HEK293 (cell line): Measurements from ENCODE around the gene TPRA1.

ENCODE experiments used
- CTCF ChIA-PET: fragments of 350-600 bp; formaldehyde crosslinking; extraction: SDS; loops from one replicate; lab custom pipeline; 2021; ENCODE audit warnings: antibody characterized with exemption; lab: Yijun Ruan, JAX
- POLR2A ChIA-PET: fragments of 300-600 bp; formaldehyde crosslinking; extraction: SDS; loops from one replicate; lab custom pipeline; 2020; ENCODE audit warnings: antibody characterized with exemption, inconsistent platforms; lab: Yijun Ruan, JAX
- H3K27ac ChIP-seq: fragments of 200-500 bp; sonication (Bioruptor generic); 2 replicates; pipeline ENCODE4 v1.5.1; 2014; ENCODE audit warnings: low read depth, low read length, control low read depth, inconsistent platforms; ENCODE audit errors: extremely low read depth
- H3K36me3 ChIP-seq, 2 experiments: fragments of 200-500 bp in 1 of 2; sonication (Bioruptor generic) in 1 of 2; 1 replicate in 1 of 2; 2 replicates in 1 of 2; pipeline ENCODE4 v1.5.1; 2014 to 2017; ENCODE audit warnings: inconsistent platforms in 2 of 2, low read length in 2 of 2; ENCODE audit not compliant: control insufficient read depth in 2 of 2, insufficient read depth in 1 of 2
- H3K4me1 ChIP-seq: fragments of 200-500 bp; sonication (Bioruptor generic); 2 replicates; pipeline ENCODE4 v1.5.1; 2014; ENCODE audit warnings: mild to moderate bottlenecking, low read length, inconsistent platforms; ENCODE audit not compliant: control insufficient read depth, insufficient read depth
- H3K4me3 ChIP-seq: 2 replicates; pipeline ENCODE4 v1.5.1; 2011; ENCODE audit warnings: low read depth, mild to moderate bottlenecking, control low read depth, low read length, moderate library complexity
- H3K9me3 ChIP-seq: fragments of 200-500 bp; sonication (Bioruptor generic); 2 replicates; pipeline ENCODE4 v1.5.1; 2014; ENCODE audit warnings: low read depth, low read length, inconsistent platforms; ENCODE audit not compliant: control insufficient read depth, insufficient read depth
- BCL6B ChIP-seq: fragments of 450-650 bp; formaldehyde crosslinking; IDR thresholded peaks from 2 replicates; pipeline ENCODE4 v1.5.1; 2017; ENCODE audit warnings: missing biosample characterization, missing genetic modification characterization
- CTCF ChIP-seq: fragments of 450-650 bp; formaldehyde crosslinking; IDR thresholded peaks from 2 replicates; pipeline ENCODE4 v1.5.1; 2016; ENCODE audit warnings: missing biosample characterization, missing genetic modification characterization
- GLI4 ChIP-seq: fragments of 450-650 bp; formaldehyde crosslinking; IDR thresholded peaks from 2 replicates; pipeline ENCODE4 v1.5.1; 2016; ENCODE audit warnings: missing biosample characterization, missing genetic modification characterization
- GLIS1 ChIP-seq: fragments of 450-650 bp; formaldehyde crosslinking; IDR thresholded peaks from 2 replicates; pipeline ENCODE4 v1.5.1; 2016; ENCODE audit warnings: missing biosample characterization, missing genetic modification characterization
- GLIS2 ChIP-seq: fragments of 450-650 bp; formaldehyde crosslinking; IDR thresholded peaks from 2 replicates; pipeline ENCODE4 v1.5.1; 2016; ENCODE audit warnings: missing biosample characterization, missing genetic modification characterization
- KLF8 ChIP-seq: fragments of 450-650 bp; formaldehyde crosslinking; IDR thresholded peaks from 2 replicates; pipeline ENCODE4 v1.5.1; 2016; ENCODE audit warnings: missing biosample characterization, missing genetic modification characterization
- PATZ1 ChIP-seq: fragments of 450-650 bp; formaldehyde crosslinking; IDR thresholded peaks from 2 replicates; pipeline ENCODE4 v1.5.1; 2016; ENCODE audit warnings: missing biosample characterization, missing genetic modification characterization
- PRDM6 ChIP-seq: fragments of 450-650 bp; formaldehyde crosslinking; IDR thresholded peaks from 2 replicates; pipeline ENCODE4 v1.5.1; 2017; ENCODE audit warnings: missing biosample characterization, missing genetic modification characterization
- RBAK ChIP-seq: fragments of 450-650 bp; formaldehyde crosslinking; IDR thresholded peaks from 2 replicates; pipeline ENCODE4 v1.5.1; 2016; ENCODE audit warnings: missing biosample characterization, missing genetic modification characterization
- SP2 ChIP-seq: fragments of 450-650 bp; formaldehyde crosslinking; IDR thresholded peaks from 2 replicates; pipeline ENCODE4 v1.5.1; 2016; ENCODE audit warnings: missing biosample characterization, missing genetic modification characterization
- SP3 ChIP-seq: fragments of 450-650 bp; formaldehyde crosslinking; IDR thresholded peaks from 2 replicates; pipeline ENCODE4 v1.5.1; 2016; ENCODE audit warnings: missing biosample characterization, missing genetic modification characterization
- YY2 ChIP-seq: fragments of 450-650 bp; formaldehyde crosslinking; IDR thresholded peaks from 2 replicates; pipeline ENCODE4 v1.5.1; 2016; ENCODE audit warnings: missing biosample characterization, missing genetic modification characterization
- ZBTB26 ChIP-seq: fragments of 450-650 bp; formaldehyde crosslinking; optimal IDR thresholded peaks from 2 replicates; pipeline ENCODE3; 2016; ENCODE audit warnings: missing biosample characterization, mild to moderate bottlenecking, missing genetic modification characterization
- ZNF155 ChIP-seq: fragments of 450-650 bp; formaldehyde crosslinking; IDR thresholded peaks from 2 replicates; pipeline ENCODE4 v1.5.1; 2016; ENCODE audit warnings: missing biosample characterization, missing genetic modification characterization
- ZNF16 ChIP-seq: fragments of 450-650 bp; formaldehyde crosslinking; IDR thresholded peaks from 2 replicates; pipeline ENCODE4 v1.5.1; 2016; ENCODE audit warnings: low read depth, missing biosample characterization, missing genetic modification characterization
- ZNF2 ChIP-seq: fragments of 450-650 bp; formaldehyde crosslinking; IDR thresholded peaks from 2 replicates; pipeline ENCODE4 v1.5.1; 2016; ENCODE audit warnings: missing biosample characterization, missing genetic modification characterization
- ZNF335 ChIP-seq: fragments of 450-650 bp; formaldehyde crosslinking; conservative IDR thresholded peaks from 2 replicates; pipeline ENCODE4 v1.5.1; 2016; ENCODE audit warnings: missing biosample characterization, missing genetic modification characterization
- ZNF394 ChIP-seq: fragments of 450-650 bp; formaldehyde crosslinking; IDR thresholded peaks from 2 replicates; pipeline ENCODE4 v1.5.1; 2016; ENCODE audit warnings: missing biosample characterization, missing genetic modification characterization, mild to moderate bottlenecking, moderate library complexity, borderline replicate concordance
- ZNF398 ChIP-seq: fragments of 450-650 bp; formaldehyde crosslinking; IDR thresholded peaks from 2 replicates; pipeline ENCODE4 v1.5.1; 2017; ENCODE audit warnings: missing biosample characterization, missing genetic modification characterization
- ZNF654 ChIP-seq: fragments of 450-650 bp; formaldehyde crosslinking; IDR thresholded peaks from 2 replicates; pipeline ENCODE4 v1.5.1; 2016; ENCODE audit warnings: low read depth, missing biosample characterization, missing genetic modification characterization
- ZNF776 ChIP-seq: fragments of 450-650 bp; formaldehyde crosslinking; IDR thresholded peaks from 2 replicates; pipeline ENCODE4 v1.5.0; 2017; ENCODE audit warnings: missing biosample characterization, missing genetic modification characterization, borderline replicate concordance
- ZNF830 ChIP-seq: fragments of 450-650 bp; IDR thresholded peaks from 2 replicates; pipeline ENCODE4 v1.5.0; 2018; ENCODE audit warnings: missing biosample characterization, missing genetic modification characterization, low read depth, mild to moderate bottlenecking, moderate library complexity
- ZNF843 ChIP-seq: fragments of 450-650 bp; formaldehyde crosslinking; IDR thresholded peaks from 2 replicates; pipeline ENCODE4 v1.5.1; 2016; ENCODE audit warnings: missing biosample characterization, missing genetic modification characterization

The TPRA1 gene

GRCh38 chr3:127549826-127550467, 40.6 kb downstream of the TPRA1 start:
- Histone ChIP-seq H3K4me3 (no peak overlapping the region), H3K4me1 (no peaks in the 10 kb centered on the region), H3K27ac (no peak overlapping the region), H3K36me3 (no peaks in the 10 kb centered on the region), H3K9me3 (no peaks in the 10 kb centered on the region)
- ChIA-PET CTCF (no interaction called here), POLR2A (no interaction called here)
- TF ChIP-seq ZNF843 (tag by site-specific recombination) (no peak), PRDM6 (no peak), ZNF776 (tag by site-specific recombination) (no peak), BCL6B (tag by site-specific recombination) (no peak), ZNF398 (tag by site-specific recombination) (no peak), ZNF654 (tag by site-specific recombination) (no peak), RBAK (tag by site-specific recombination) (no peak), CTCF (tag by site-specific recombination) (no peak), ZNF830 (no peak), ZNF16 (tag by site-specific recombination) (no peak), ZNF394 (no peak), KLF8 (tag by site-specific recombination) (no peak)

GRCh38 chr3:127547761-127548605, 42.5 kb downstream of the TPRA1 start:
- H3K27ac ChIP-seq = no peak overlapping the region
- no peaks in the 10 kb centered on the region for H3K9me3 ChIP-seq
- H3K4me1 ChIP-seq = no peaks in the 10 kb centered on the region
- ChIA-PET POLR2A (no interaction called here), CTCF (interaction anchor here (0.5 to 1.2 kb wide), 9 partner anchors 17 to 1025 kb away, joined by 3 to 4 read pairs (median 3); no protein-coding TSS in a partner anchor)
- H3K36me3 ChIP-seq = no peaks in the 10 kb centered on the region
- peak overlapping the region; percentile 57 for H3K4me3 ChIP-seq
- TF ChIP-seq GLIS1 (tag by site-specific recombination) (peak; percentile 66), ZNF2 (tag by site-specific recombination) (0 out of 2 replicates have a peak, but pooled peaks have one; percentile 23), ZNF155 (tag by site-specific recombination) (no peak), YY2 (tag by site-specific recombination) (0 out of 2 replicates have a peak, but pooled peaks have one; percentile 42), ZBTB26 (tag by site-specific recombination) (peak; percentile 59), ZNF335 (peak; percentile 64), GLIS2 (tag by site-specific recombination) (peak; percentile 91), SP3 (tag by site-specific recombination) (peak; percentile 69), SP2 (tag by site-specific recombination) (peak; percentile 11; the same call in 1 of the 2 replicates), GLI4 (tag by site-specific recombination) (no peak), PATZ1 (tag by site-specific recombination) (peak; percentile 81)
